Sigmoid colon (tissue), 4 donors: Measurements from ENCODE around the gene UPK1A.

Experiments used
- CTCF ChIP-seq, 4 experiments: fragments of 450-650 bp in 3 of 4; fragments of 200-600 bp in 1 of 4; IDR thresholded peaks; one replicate each; pipeline ENCODE4 v1.5.1; 2016 to 2019; ENCODE audit warnings: antibody characterized with exemption in 4 of 4, mild to moderate bottlenecking in 3 of 4, moderate library complexity in 2 of 4
- EP300 ChIP-seq, 4 donors: sonication (generic); formaldehyde crosslinking; IDR thresholded peaks; one replicate each; pipeline ENCODE4 v1.6.1; 2017; ENCODE audit warnings: antibody characterized with exemption in 4 of 4

- no peak for TF ChIP-seq CTCF (IDR thresholded peaks at IDR 0.05)
- TF ChIP-seq EP300 (IDR thresholded peaks at IDR 0.05): no peak
Observed at GRCh38 chr19:35715355-35715809, 49.1 kb downstream of the UPK1A start.
